ENCODE measurements around the gene PRAF2.

- no peak for TF ChIP-seq YY1 (IDR thresholded peaks at IDR 0.05; ENCODE audit: low read depth)
- no peak for TF ChIP-seq RAD21 (IDR thresholded peaks at IDR 0.05; ENCODE audit: low read depth)
These were observed 20.4 kb downstream of the PRAF2 start for GRCh38 chrX:49053223-49054072.

Data from Ishikawa (cell line).